Measurements from ENCODE around the gene ARL8B.

ARL8B gene

GRCh38 chr3:5126586-5126985 is 4.5 kb downstream of the ARL8B start:
- H3K9me3 Mint-ChIP-seq = no peaks in the 10 kb centered on the region
- no peak overlapping the region for H3K4me3 Mint-ChIP-seq
- peaks cover 63% of the 10 kb centered on the region for H3K36me3 Mint-ChIP-seq (ENCODE audit: low read depth)
- DNase-seq = no peak
- peaks cover 66% of the 10 kb centered on the region for H3K4me1 Mint-ChIP-seq (ENCODE audit: low read depth)
- peak overlapping the region; percentile 91 for H3K27ac Mint-ChIP-seq
- H3K27me3 Mint-ChIP-seq = no peaks in the 10 kb centered on the region

- H3K27me3 Mint-ChIP-seq = no peaks in the 10 kb centered on the region
- peaks cover 72% of the 10 kb centered on the region for H3K4me1 Mint-ChIP-seq (ENCODE audit: low read depth)
- H3K9me3 Mint-ChIP-seq = no peaks in the 10 kb centered on the region
- no peak for DNase-seq
- no peak overlapping the region for H3K27ac Mint-ChIP-seq
- no peak overlapping the region for H3K4me3 Mint-ChIP-seq
- peaks cover 55% of the 10 kb centered on the region for H3K36me3 Mint-ChIP-seq (ENCODE audit: low read depth)
Measured at GRCh38 chr3:5128849-5129248, 6.8 kb downstream of the ARL8B start.

- Mint-ChIP-seq H3K9me3 (no peaks in the 10 kb centered on the region), H3K4me3 (no peak overlapping the region), H3K27ac (peak overlapping the region; percentile 26), H3K4me1 (ENCODE audit: low read depth) (peaks cover 62% of the 10 kb centered on the region), H3K36me3 (ENCODE audit: low read depth) (peaks cover 33% of the 10 kb centered on the region), H3K27me3 (no peaks in the 10 kb centered on the region)
- no peak for DNase-seq
Measured at GRCh38 chr3:5133239-5134018, 11.3 kb downstream of the ARL8B start.

GRCh38 chr3:5134019-5134391 is 11.9 kb downstream of the ARL8B start:
- Mint-ChIP-seq H3K36me3 (ENCODE audit: low read depth) (peaks cover 30% of the 10 kb centered on the region), H3K4me3 (no peak overlapping the region), H3K4me1 (ENCODE audit: low read depth) (peaks cover 64% of the 10 kb centered on the region), H3K9me3 (no peaks in the 10 kb centered on the region), H3K27me3 (no peaks in the 10 kb centered on the region), H3K27ac (peak overlapping the region; percentile 77)
- no peak for DNase-seq

GRCh38 chr3:5134499-5134898 is 12.4 kb downstream of the ARL8B start:
- peaks cover 27% of the 10 kb centered on the region for H3K36me3 Mint-ChIP-seq (ENCODE audit: low read depth)
- H3K27me3 Mint-ChIP-seq = no peaks in the 10 kb centered on the region
- H3K27ac Mint-ChIP-seq = peak overlapping the region; percentile 77
- H3K4me3 Mint-ChIP-seq = no peak overlapping the region
- peaks cover 65% of the 10 kb centered on the region for H3K4me1 Mint-ChIP-seq (ENCODE audit: low read depth)
- no peaks in the 10 kb centered on the region for H3K9me3 Mint-ChIP-seq
- DNase-seq = no peak

- DNase-seq = no peak
- Mint-ChIP-seq H3K9me3 (no peaks in the 10 kb centered on the region), H3K4me3 (no peak overlapping the region), H3K36me3 (ENCODE audit: low read depth) (peaks cover 30% of the 10 kb centered on the region), H3K27ac (peak overlapping the region; percentile 70), H3K4me1 (ENCODE audit: low read depth) (peaks cover 74% of the 10 kb centered on the region), H3K27me3 (no peaks in the 10 kb centered on the region)
Measured at GRCh38 chr3:5136211-5136918, 14.3 kb downstream of the ARL8B start.

GRCh38 chr3:5136919-5137429 is 14.9 kb downstream of the ARL8B start:
- no peak overlapping the region for H3K4me3 Mint-ChIP-seq
- no peaks in the 10 kb centered on the region for H3K27me3 Mint-ChIP-seq
- no peak for DNase-seq
- peak overlapping the region; percentile 70 for H3K27ac Mint-ChIP-seq
- peaks cover 33% of the 10 kb centered on the region for H3K36me3 Mint-ChIP-seq (ENCODE audit: low read depth)
- H3K4me1 Mint-ChIP-seq (ENCODE audit: low read depth) = peaks cover 76% of the 10 kb centered on the region
- H3K9me3 Mint-ChIP-seq = no peaks in the 10 kb centered on the region

GRCh38 chr3:5138214-5138981 is 16.3 kb downstream of the ARL8B start:
- Mint-ChIP-seq H3K4me3 (no peak overlapping the region), H3K27me3 (no peaks in the 10 kb centered on the region), H3K9me3 (peaks cover 3% of the 10 kb centered on the region), H3K27ac (peak overlapping the region; percentile 66), H3K36me3 (ENCODE audit: low read depth) (peaks cover 41% of the 10 kb centered on the region), H3K4me1 (ENCODE audit: low read depth) (peaks cover 75% of the 10 kb centered on the region)
- no peak for DNase-seq

- Mint-ChIP-seq H3K27me3 (no peaks in the 10 kb centered on the region), H3K4me3 (no peak overlapping the region), H3K36me3 (ENCODE audit: low read depth) (peaks cover 56% of the 10 kb centered on the region), H3K4me1 (ENCODE audit: low read depth) (peaks cover 81% of the 10 kb centered on the region), H3K27ac (peak overlapping the region; percentile 79), H3K9me3 (peaks cover 4% of the 10 kb centered on the region)
- DNase-seq = no peak
Measured at GRCh38 chr3:5140230-5140621, 18.1 kb downstream of the ARL8B start.

- no peak for DNase-seq
- H3K4me3 Mint-ChIP-seq = no peak overlapping the region
- H3K36me3 Mint-ChIP-seq (ENCODE audit: low read depth) = peaks cover 62% of the 10 kb centered on the region
- H3K27ac Mint-ChIP-seq = no peak overlapping the region
- H3K27me3 Mint-ChIP-seq = no peaks in the 10 kb centered on the region
- H3K4me1 Mint-ChIP-seq (ENCODE audit: low read depth) = peaks cover 81% of the 10 kb centered on the region
- peaks cover 4% of the 10 kb centered on the region for H3K9me3 Mint-ChIP-seq
Measured at GRCh38 chr3:5140839-5141238, 18.7 kb downstream of the ARL8B start.

GRCh38 chr3:5141760-5142159 is 19.7 kb downstream of the ARL8B start:
- DNase-seq = no peak
- Mint-ChIP-seq H3K4me3 (no peak overlapping the region), H3K27ac (no peak overlapping the region), H3K36me3 (ENCODE audit: low read depth) (peaks cover 70% of the 10 kb centered on the region), H3K27me3 (no peaks in the 10 kb centered on the region), H3K9me3 (peaks cover 8% of the 10 kb centered on the region), H3K4me1 (ENCODE audit: low read depth) (peaks cover 73% of the 10 kb centered on the region)

GRCh38 chr3:5143464-5143863 is 21.4 kb downstream of the ARL8B start:
- no peaks in the 10 kb centered on the region for H3K27me3 Mint-ChIP-seq
- H3K4me1 Mint-ChIP-seq (ENCODE audit: low read depth) = peaks cover 77% of the 10 kb centered on the region
- peak overlapping the region; percentile 66 for H3K27ac Mint-ChIP-seq
- no peak overlapping the region for H3K4me3 Mint-ChIP-seq
- H3K9me3 Mint-ChIP-seq = peaks cover 12% of the 10 kb centered on the region
- peaks cover 82% of the 10 kb centered on the region for H3K36me3 Mint-ChIP-seq (ENCODE audit: low read depth)
- no peak for DNase-seq

GRCh38 chr3:5144316-5144994 is 22.4 kb downstream of the ARL8B start:
- no peak for DNase-seq
- Mint-ChIP-seq H3K4me1 (ENCODE audit: low read depth) (peaks cover 75% of the 10 kb centered on the region), H3K27ac (peak overlapping the region; percentile 17)

GRCh38 chr3:5145120-5145519 is 23.0 kb downstream of the ARL8B start:
- Mint-ChIP-seq H3K9me3 (peaks cover 12% of the 10 kb centered on the region), H3K4me3 (no peak overlapping the region), H3K36me3 (ENCODE audit: low read depth) (peaks cover 83% of the 10 kb centered on the region), H3K27ac (no peak overlapping the region), H3K4me1 (ENCODE audit: low read depth) (peaks cover 74% of the 10 kb centered on the region), H3K27me3 (no peaks in the 10 kb centered on the region)
- DNase-seq = no peak

More at GRCh38 chr3:5144316-5144994, 22.4 kb downstream of the ARL8B start:
- Mint-ChIP-seq H3K4me3 (no peak overlapping the region), H3K36me3 (ENCODE audit: low read depth) (peaks cover 85% of the 10 kb centered on the region), H3K9me3 (peaks cover 12% of the 10 kb centered on the region), H3K27me3 (no peaks in the 10 kb centered on the region)

All from activated T-cell treated with anti-CD3 and anti-CD28 coated beads, Interleukin-2, amount 50 U/mL, for 24 hours (primary cell).